MM.1S (cell line): ENCODE results near the gene ATG4A.

Experiments
- DNase-seq: peaks from one replicate; pipeline ENCODE4 v3.0.0-alpha.2; 2015
- H2AFZ ChIP-seq: fragments of 300-600 bp; sonication (generic); 2 replicates; pipeline ENCODE4 v1.6.0; 2016; ENCODE audit warnings: antibody characterized with exemption, low read length
- H3F3A ChIP-seq: fragments of 300-600 bp; sonication (generic); 2 replicates; pipeline ENCODE4 v1.6.1; 2016; ENCODE audit warnings: mild to moderate bottlenecking, antibody characterized with exemption, low read length, moderate library complexity, mixed read lengths; ENCODE audit not compliant: insufficient read depth
- H3K27ac ChIP-seq: fragments of 300-600 bp; sonication (generic); 2 replicates; pipeline ENCODE4 v1.5.1; 2016; ENCODE audit warnings: mild to moderate bottlenecking, low read length
- H3K27me3 ChIP-seq: fragments of 300-600 bp; sonication (generic); replicated peaks from 2 replicates; pipeline ENCODE4 v1.6.0; 2016; ENCODE audit warnings: low read length; ENCODE audit not compliant: insufficient read depth
- H3K36me3 ChIP-seq: fragments of 300-600 bp; sonication (generic); replicated peaks from 2 replicates; pipeline ENCODE4 v1.6.1; 2016; ENCODE audit warnings: mild to moderate bottlenecking, low read length, mixed read lengths; ENCODE audit not compliant: insufficient read depth
- H3K4me1 ChIP-seq: fragments of 300-600 bp; sonication (generic); 2 replicates; pipeline ENCODE4 v1.6.1; 2016; ENCODE audit warnings: low read length, mixed read lengths
- H3K4me2 ChIP-seq: fragments of 300-600 bp; sonication (generic); 2 replicates; pipeline ENCODE4 v1.6.0; 2016; ENCODE audit warnings: low read depth, low read length
- H3K4me3 ChIP-seq: fragments of 300-600 bp; sonication (generic); 2 replicates; pipeline ENCODE4 v1.5.1; 2016; ENCODE audit warnings: low read length, mixed read lengths
- H3K79me2 ChIP-seq: fragments of 300-600 bp; sonication (generic); 2 replicates; pipeline ENCODE4 v1.6.1; 2016; ENCODE audit warnings: mixed run types, low read length, mixed read lengths
- H3K9ac ChIP-seq: fragments of 300-600 bp; sonication (generic); 2 replicates; pipeline ENCODE4 v1.6.1; 2016; ENCODE audit warnings: low read length, mixed read lengths
- H3K9me2 ChIP-seq: fragments of 300-600 bp; sonication (generic); replicated peaks from 2 replicates; pipeline ENCODE4 v1.6.1; 2016; ENCODE audit warnings: mild to moderate bottlenecking, low read length, mixed read lengths; ENCODE audit not compliant: insufficient read depth
- H3K9me3 ChIP-seq: fragments of 300-600 bp; sonication (generic); replicated peaks from 2 replicates; pipeline ENCODE4 v1.6.1; 2016; ENCODE audit warnings: mild to moderate bottlenecking, low read length, mixed read lengths; ENCODE audit not compliant: insufficient read depth
- H4K20me1 ChIP-seq: fragments of 300-600 bp; sonication (generic); 2 replicates; pipeline ENCODE4 v1.6.1; 2016; ENCODE audit warnings: mild to moderate bottlenecking, low read length, moderate library complexity, mixed read lengths; ENCODE audit not compliant: insufficient read depth
- CTCF ChIP-seq: fragments of 300-600 bp; sonication (generic); IDR thresholded peaks from 2 replicates; pipeline ENCODE4 v1.5.1; 2016; ENCODE audit warnings: antibody characterized with exemption, low read length, mixed read lengths
- EZH2 ChIP-seq: fragments of 300-600 bp; sonication (generic); optimal IDR thresholded peaks from 2 replicates; pipeline ENCODE3; 2017; ENCODE audit warnings: low read depth, mild to moderate bottlenecking, antibody characterized with exemption, low read length, mixed read lengths
- EZH2phosphoT487 ChIP-seq: fragments of 300-600 bp; sonication (generic); IDR thresholded peaks from 2 replicates; pipeline ENCODE4 v1.6.1; 2018; ENCODE audit warnings: antibody characterized with exemption, low read length

ATG4A gene

GRCh38 chrX:108138814-108139702, 47.5 kb downstream of the ATG4A start:
- no peak for DNase-seq

GRCh38 chrX:108148524-108148923, 56.9 kb downstream of the ATG4A start:
- Histone ChIP-seq H3K36me3 (no peaks in the 10 kb centered on the region), H3K27me3 (no peaks in the 10 kb centered on the region), H3K4me2 (peak overlapping the region; percentile 1; the same call in 1 of the 2 replicates), H3K79me2 (no peaks in the 10 kb centered on the region), H3K4me3 (no peak overlapping the region), H3K9me2 (no peaks in the 10 kb centered on the region), H3K27ac (peak overlapping the region; percentile 38; the same call in 1 of the 2 replicates), H3K9me3 (no peaks in the 10 kb centered on the region), H2AFZ (no peak overlapping the region), H3F3A (no peaks in the 10 kb centered on the region), H3K4me1 (peaks cover 6% of the 10 kb centered on the region; the same call in 1 of the 2 replicates), H4K20me1 (no peaks in the 10 kb centered on the region), H3K9ac (no peak overlapping the region)
- peak; percentile 40 for DNase-seq
- TF ChIP-seq EZH2 (no peak), CTCF (no peak), EZH2phosphoT487 (no peak)

More at GRCh38 chrX:108138814-108139702, 47.5 kb downstream of the ATG4A start:
- Histone ChIP-seq H3K9me3 (no peaks in the 10 kb centered on the region), H2AFZ (no peak overlapping the region), H3K9ac (no peak overlapping the region), H3K27me3 (no peaks in the 10 kb centered on the region), H3K9me2 (no peaks in the 10 kb centered on the region), H3K79me2 (no peaks in the 10 kb centered on the region), H3K4me2 (no peak overlapping the region), H3K27ac (no peak overlapping the region), H3K4me1 (no peaks in the 10 kb centered on the region), H4K20me1 (no peaks in the 10 kb centered on the region), H3K36me3 (no peaks in the 10 kb centered on the region), H3K4me3 (no peak overlapping the region), H3F3A (no peaks in the 10 kb centered on the region)
- TF ChIP-seq CTCF (peak; percentile 60), EZH2 (no peak), EZH2phosphoT487 (no peak)

- H2AFZ ChIP-seq = no peak overlapping the region
- no peak overlapping the region for H3K4me3 ChIP-seq
- no peaks in the 10 kb centered on the region for H3K9me3 ChIP-seq
- H3K27me3 ChIP-seq = no peaks in the 10 kb centered on the region
- no peaks in the 10 kb centered on the region for H3K79me2 ChIP-seq
- no peaks in the 10 kb centered on the region for H3K9me2 ChIP-seq
- H3K27ac ChIP-seq = peak overlapping the region; percentile 89; the same call in 1 of the 2 replicates
- no peaks in the 10 kb centered on the region for H4K20me1 ChIP-seq
- peaks cover 15% of the 10 kb centered on the region for H3F3A ChIP-seq
- H3K36me3 ChIP-seq = no peaks in the 10 kb centered on the region
- no peak for DNase-seq
- TF ChIP-seq EZH2 (no peak), EZH2phosphoT487 (no peak), CTCF (no peak)
- no peak overlapping the region for H3K4me2 ChIP-seq
- no peak overlapping the region for H3K9ac ChIP-seq
- H3K4me1 ChIP-seq = peaks cover 28% of the 10 kb centered on the region
Observed at GRCh38 chrX:108156082-108156481, 64.5 kb downstream of the ATG4A start.
